Nasal cavity respiratory epithelium epithelial cell of viscerocranial mucosa (primary cell): ENCODE data around the gene TP53TG3F. TPM values are rescaled to one million over a fixed set of nuclear protein-coding genes. Genes with fewer than 3 reads are reported as not detected.

ENCODE experiments used
- total RNA-seq: library from RNA; depleted of rRNA; stranded (reverse); fragments of >200 nt; gene quantifications from 2 replicates; pipeline ENCODE4 v1.2.3, GENCODE V29; 2014

The TP53TG3F gene, protein sequence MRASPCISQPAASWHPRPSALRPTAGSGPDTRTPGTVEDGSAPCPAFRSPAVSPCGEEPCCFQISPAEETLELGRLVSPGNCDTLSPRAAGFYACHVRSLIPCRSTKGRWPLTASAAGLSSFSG
- not detected in 2 replicates for total RNA-seq

DNA sequence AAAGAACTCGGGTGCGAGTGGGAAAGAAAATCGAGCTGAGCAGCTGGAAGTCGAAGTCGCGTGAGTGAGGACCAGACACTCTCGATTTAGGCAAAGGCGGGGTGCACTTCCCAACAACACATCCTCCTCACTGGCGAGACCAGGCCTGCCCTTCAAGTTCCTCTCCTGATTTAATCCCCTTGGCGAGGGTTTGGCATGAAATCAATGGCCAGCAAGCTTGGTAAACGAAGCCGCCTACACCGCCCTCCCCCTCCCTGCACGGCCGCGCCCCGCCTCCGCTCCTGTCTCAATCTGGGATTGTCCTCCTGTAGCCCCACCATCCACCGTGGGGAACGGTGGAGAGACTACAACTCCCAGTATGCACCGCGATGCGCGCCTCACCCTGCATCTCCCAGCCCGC is at the start of gene TP53TG3F:
TP53TG3F (plus strand) TSS at position 301 of the 400 bp plus-strand sequence; CDS start at position 369, 68 bp downstream.

Other genes starting within 250 kb of the TP53TG3F start
- gene TP53TG3E, start 155.3 kb upstream of the TP53TG3F start, total RNA-seq, result not detected in 2 replicates
- not detected in 2 replicates for gene TP53TG3B, start 98.8 kb upstream of the TP53TG3F start, total RNA-seq